HEK293 (cell line): ENCODE results near the gene AGO3.

Source experiments
- BCL11A ChIP-seq: fragments of 450-650 bp; formaldehyde crosslinking; IDR thresholded peaks from 2 replicates; pipeline ENCODE4 v1.5.1; 2016; ENCODE audit warnings: low read depth, missing biosample characterization, missing genetic modification characterization
- BCL6B ChIP-seq: fragments of 450-650 bp; formaldehyde crosslinking; IDR thresholded peaks from 2 replicates; pipeline ENCODE4 v1.5.1; 2017; ENCODE audit warnings: missing biosample characterization, missing genetic modification characterization
- CTCF ChIP-seq: fragments of 450-650 bp; formaldehyde crosslinking; IDR thresholded peaks from 2 replicates; pipeline ENCODE4 v1.5.1; 2016; ENCODE audit warnings: missing biosample characterization, missing genetic modification characterization
- HOXC10 ChIP-seq: sonication (generic); formaldehyde crosslinking; IDR thresholded peaks from 2 replicates; pipeline ENCODE4 v1.8.1; 2023; ENCODE audit warnings: mild to moderate bottlenecking, missing genetic modification reagents
- INSM2 ChIP-seq: fragments of 450-650 bp; formaldehyde crosslinking; IDR thresholded peaks from 2 replicates; pipeline ENCODE4 v1.5.1; 2016; ENCODE audit warnings: missing biosample characterization, missing genetic modification characterization
- KLF10 ChIP-seq: fragments of 450-650 bp; IDR thresholded peaks from 2 replicates; pipeline ENCODE4 v1.5.1; 2018; ENCODE audit warnings: missing biosample characterization, mild to moderate bottlenecking, missing genetic modification characterization
- PRDM2 ChIP-seq: fragments of 450-650 bp; formaldehyde crosslinking; IDR thresholded peaks from 2 replicates; pipeline ENCODE4 v1.5.1; 2016; ENCODE audit warnings: missing biosample characterization, missing genetic modification characterization, borderline replicate concordance
- REST ChIP-seq: fragments of 450-650 bp; formaldehyde crosslinking; IDR thresholded peaks from 2 replicates; pipeline ENCODE4 v1.5.1; 2016; ENCODE audit warnings: missing biosample characterization, missing genetic modification characterization
- YY2 ChIP-seq: fragments of 450-650 bp; formaldehyde crosslinking; IDR thresholded peaks from 2 replicates; pipeline ENCODE4 v1.5.1; 2016; ENCODE audit warnings: missing biosample characterization, missing genetic modification characterization
- ZBTB20 ChIP-seq: fragments of 450-650 bp; formaldehyde crosslinking; IDR thresholded peaks from 2 replicates; pipeline ENCODE4 v1.5.1; 2016; ENCODE audit warnings: missing biosample characterization, missing genetic modification characterization
- ZNF112 ChIP-seq: fragments of 450-650 bp; formaldehyde crosslinking; IDR thresholded peaks from 2 replicates; pipeline ENCODE4 v1.5.0; 2017; ENCODE audit warnings: missing biosample characterization, missing genetic modification characterization
- ZNF274 ChIP-seq, 2 experiments: fragments of 200-500 bp in 1 of 2; fragments of 450-650 bp in 1 of 2; sonication (Bioruptor generic) in 1 of 2; formaldehyde crosslinking in 1 of 2; IDR thresholded peaks; 2 replicates each; pipeline versions ENCODE4 v1.5.1 to v1.6.1; 2014 to 2016; ENCODE audit warnings: borderline replicate concordance in 1 of 2, inconsistent platforms in 1 of 2, low read length in 1 of 2, missing biosample characterization in 1 of 2, missing genetic modification characterization in 1 of 2
- ZNF350 ChIP-seq: fragments of 450-650 bp; formaldehyde crosslinking; IDR thresholded peaks from 2 replicates; pipeline ENCODE4 v1.5.0; 2017; ENCODE audit warnings: missing biosample characterization, mild to moderate bottlenecking, missing genetic modification characterization
- ZNF362 ChIP-seq: fragments of 450-650 bp; formaldehyde crosslinking; IDR thresholded peaks from 2 replicates; pipeline ENCODE4 v1.5.1; 2016; ENCODE audit warnings: missing biosample characterization, missing genetic modification characterization
- ZNF416 ChIP-seq: fragments of 450-650 bp; formaldehyde crosslinking; IDR thresholded peaks from 2 replicates; pipeline ENCODE4 v1.5.1; 2016; ENCODE audit warnings: missing biosample characterization, missing genetic modification characterization
- ZNF521 ChIP-seq: fragments of 450-650 bp; formaldehyde crosslinking; IDR thresholded peaks from 2 replicates; pipeline ENCODE4 v1.5.1; 2017; ENCODE audit warnings: missing biosample characterization, mild to moderate bottlenecking, missing genetic modification characterization
- ZNF548 ChIP-seq: fragments of 450-650 bp; formaldehyde crosslinking; IDR thresholded peaks from 2 replicates; pipeline ENCODE4 v1.5.1; 2016; ENCODE audit warnings: missing biosample characterization, missing genetic modification characterization
- ZNF561 ChIP-seq: fragments of 450-650 bp; IDR thresholded peaks from 2 replicates; pipeline ENCODE4 v1.5.1; 2018; ENCODE audit warnings: missing biosample characterization, missing genetic modification characterization, borderline replicate concordance
- ZNF571 ChIP-seq: fragments of 450-650 bp; formaldehyde crosslinking; IDR thresholded peaks from 2 replicates; pipeline ENCODE4 v1.5.0; 2017; ENCODE audit warnings: missing biosample characterization, missing genetic modification characterization
- ZNF629 ChIP-seq: fragments of 450-650 bp; formaldehyde crosslinking; IDR thresholded peaks from 2 replicates; pipeline ENCODE4 v1.5.1; 2017; ENCODE audit warnings: missing biosample characterization, missing genetic modification characterization
- ZNF670 ChIP-seq: fragments of 450-650 bp; formaldehyde crosslinking; IDR thresholded peaks from 2 replicates; pipeline ENCODE4 v1.5.1; 2016; ENCODE audit warnings: missing biosample characterization, missing genetic modification characterization, low read depth
- ZNF785 ChIP-seq: fragments of 450-650 bp; formaldehyde crosslinking; IDR thresholded peaks from 2 replicates; pipeline ENCODE4 v1.5.1; 2016; ENCODE audit warnings: missing biosample characterization, missing genetic modification characterization
- ZXDB ChIP-seq: fragments of 450-650 bp; formaldehyde crosslinking; IDR thresholded peaks from 2 replicates; pipeline ENCODE4 v1.5.1; 2016; ENCODE audit warnings: missing biosample characterization, missing genetic modification characterization

The AGO3 gene

GRCh38 chr1:35930593-35931445 lies at the start of gene AGO3 (continued):
- TF ChIP-seq KLF10 (tag by site-specific recombination): peak; percentile 54
- TF ChIP-seq ZXDB (tag by site-specific recombination): peak; percentile 63
- TF ChIP-seq ZNF362: no peak
- no peak for TF ChIP-seq ZNF571 (tag by site-specific recombination)
- peak; percentile 22; the same call in 1 of the 2 replicates for TF ChIP-seq ZBTB20 (tag by site-specific recombination)
- peak; percentile 24; the same call in 1 of the 2 replicates for TF ChIP-seq CTCF (tag by site-specific recombination)
- TF ChIP-seq ZNF785 (tag by site-specific recombination): 0 out of 2 replicates have a peak, but pooled peaks have one; percentile 55
- TF ChIP-seq ZNF548: no peak
- no peak for TF ChIP-seq ZNF112 (tag by site-specific recombination)
- no peak for TF ChIP-seq ZNF416 (tag by site-specific recombination)
- no peak for TF ChIP-seq ZNF670 (tag by site-specific recombination)
- no peak for TF ChIP-seq ZNF274 (IDR thresholded peaks at IDR 0.05; ENCODE audit: low read length)
- TF ChIP-seq ZNF274 (tag by site-specific recombination; IDR thresholded peaks at IDR 0.05; ENCODE audit: borderline replicate concordance): no peak
- peak; percentile 93; the same call in 1 of the 2 replicates for TF ChIP-seq ZNF561 (tag by site-specific recombination)
- TF ChIP-seq HOXC10 (CRISPR knock-in tag): peak; percentile 68; the same call in 1 of the 2 replicates
- peak; percentile 73 for TF ChIP-seq INSM2 (tag by site-specific recombination)
- peak; percentile 85; the same call in 1 of the 2 replicates for TF ChIP-seq BCL11A (tag by site-specific recombination)
- no peak for TF ChIP-seq REST (tag by site-specific recombination)
- TF ChIP-seq ZNF629 (tag by site-specific recombination): peak; percentile 39; the same call in 1 of the 2 replicates
- 0 out of 2 replicates have a peak, but pooled peaks have one; percentile 14 for TF ChIP-seq YY2 (tag by site-specific recombination)
- no peak for TF ChIP-seq ZNF350 (tag by site-specific recombination)
- no peak for TF ChIP-seq BCL6B
- TF ChIP-seq PRDM2: no peak
- no peak for TF ChIP-seq ZNF521 (tag by site-specific recombination)
